Activated naive CD4-positive, alpha-beta T cell treated with anti-CD3 and anti-CD28 coated beads, Interleukin-2, amount 50 U/mL, for 72 hours (primary cell): ENCODE data around the gene CABP4. TPM values are rescaled to one million over a fixed set of nuclear protein-coding genes. Genes with fewer than 3 reads are reported as not detected.
"Not testable (repeated sequence)": the region's sequence is repeated elsewhere in the genome, so short reads cannot be mapped to it uniquely, and the experiment has no call there.

ENCODE experiments used
- ATAC-seq, 2 donors: fragments of 150-1000 bp; cut with Tn5 transposase; 2 replicates each; pipeline ENCODE4 v1.10.0; 2021; ENCODE audit warnings: mild to moderate bottlenecking in 2 of 2, moderate library complexity in 2 of 2
- DNase-seq, 2 donors: peaks; one replicate each; pipeline ENCODE4 v3.0.0; 2021 to 2022; ENCODE audit warnings: low spot score in 2 of 2
- H3K27ac Mint-ChIP-seq, 2 donors: one replicate each; pipeline ENCODE4 v1.8.0; 2022; ENCODE audit warnings: mild to moderate bottlenecking in 2 of 2, mixed read lengths in 2 of 2
- H3K36me3 Mint-ChIP-seq, 2 donors: one replicate each; pipeline ENCODE4 v1.8.0; 2022; ENCODE audit warnings: mixed read lengths in 2 of 2
- H3K9me3 Mint-ChIP-seq, 2 donors: one replicate each; pipeline ENCODE4 v1.8.0; 2022; ENCODE audit warnings: mixed read lengths in 2 of 2
- total RNA-seq, 2 donors: library from RNA; stranded (reverse); gene quantifications; one replicate each; pipeline ENCODE4 v1.2.3, GENCODE V29; 2022

The CABP4 gene
- total RNA-seq, 2 donors from 2014 or later: 1.7 to 2.8 TPM

DNA sequence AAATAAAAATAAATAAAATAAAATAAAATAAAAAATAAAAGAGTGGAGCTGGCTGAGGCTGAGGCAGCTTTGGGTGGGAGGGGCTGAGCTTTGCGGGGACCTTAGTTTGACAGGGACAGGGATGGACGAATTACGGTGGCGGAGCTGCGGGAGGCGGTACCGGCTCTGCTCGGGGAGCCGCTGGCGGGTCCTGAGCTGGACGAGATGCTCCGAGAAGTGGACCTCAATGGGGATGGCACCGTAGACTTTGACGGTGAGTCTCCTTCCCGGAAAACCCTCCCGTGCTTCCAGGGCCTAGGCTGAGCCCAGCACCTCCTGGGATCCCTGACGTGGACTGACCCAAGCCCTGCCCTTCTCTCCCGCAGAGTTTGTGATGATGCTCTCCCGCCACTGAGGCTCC is 3.1 kb downstream of the CABP4 start:
- Mint-ChIP-seq H3K9me3 (no peaks in the 10 kb centered on the region), H3K27ac (no peak overlapping the region), H3K36me3 (no peaks in the 10 kb centered on the region)
- DNase-seq: no peak
- no peak for ATAC-seq

GRCh38 chr11:67463186-67463585 is 8.0 kb downstream of the CABP4 start:
- H3K36me3 Mint-ChIP-seq: peaks cover 7 to 11% of the 10 kb centered on the region in 2 donors
- no peak overlapping the region for H3K27ac Mint-ChIP-seq
- ATAC-seq (no peak), DNase-seq (no peak)
- no peaks in the 10 kb centered on the region for H3K9me3 Mint-ChIP-seq

- Mint-ChIP-seq H3K27ac (peak overlapping the region; percentile 81 to 97), H3K36me3 (peaks cover 7 to 15% of the 10 kb centered on the region in 2 donors), H3K9me3 (no peaks in the 10 kb centered on the region)
- DNase-seq (peak in 1 of 2 donors; percentile 56), ATAC-seq (no peak)
These were observed 8.7 kb downstream of the CABP4 start for GRCh38 chr11:67463680-67464410.

DNA sequence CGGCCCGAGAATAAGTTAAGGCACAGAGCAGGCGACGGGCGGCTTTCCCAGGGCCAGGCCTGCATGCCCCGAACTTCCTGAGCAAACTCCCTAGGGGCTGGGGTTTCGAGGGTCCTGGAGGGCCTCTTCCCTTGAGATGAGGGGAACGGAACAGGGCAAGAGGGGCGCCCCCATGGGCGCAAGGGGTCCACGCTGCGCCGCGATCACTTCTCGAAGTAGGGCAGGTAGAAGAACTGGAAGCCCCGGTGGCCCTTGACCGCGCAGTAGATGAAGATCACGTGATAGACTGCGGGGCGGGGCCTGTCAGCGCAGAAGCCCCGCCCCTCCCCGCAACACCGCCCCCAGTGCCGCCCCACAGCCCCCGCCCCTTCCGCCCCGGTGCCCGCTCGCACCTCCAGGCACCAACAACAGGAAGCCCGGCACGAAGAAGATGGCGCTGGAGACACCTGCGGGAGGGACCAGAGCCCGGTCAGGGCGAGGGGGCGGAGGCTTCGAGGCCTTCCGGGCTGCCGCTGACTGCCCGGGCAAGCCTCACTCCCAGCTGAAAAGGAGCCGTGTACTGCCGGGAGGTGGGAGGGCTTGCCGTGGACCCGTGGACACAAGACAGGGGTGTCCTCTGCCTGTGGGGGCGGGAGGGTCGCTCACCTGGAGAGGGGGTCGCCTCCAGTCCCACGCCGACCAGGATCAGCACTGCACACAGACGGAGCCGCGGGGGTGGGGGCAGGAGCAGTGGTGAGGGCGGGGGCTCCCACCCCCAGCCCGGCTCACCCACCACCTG is 9.4 kb downstream of the CABP4 start:
- ATAC-seq: peak; percentile 81 to 86
- peak; percentile 91 to 92 for DNase-seq
- H3K36me3 Mint-ChIP-seq: peaks cover 7 to 15% of the 10 kb centered on the region in 2 donors
- H3K9me3 Mint-ChIP-seq: no peaks in the 10 kb centered on the region
- H3K27ac Mint-ChIP-seq: peak overlapping the region; percentile 81 to 97

GRCh38 chr11:67465189-67465510 is 10.0 kb downstream of the CABP4 start:
- DNase-seq (no peak), ATAC-seq (no peak)
- no peaks in the 10 kb centered on the region for H3K9me3 Mint-ChIP-seq
- peaks cover 7 to 15% of the 10 kb centered on the region in 2 donors for H3K36me3 Mint-ChIP-seq
- H3K27ac Mint-ChIP-seq: peak overlapping the region in 1 of 2 donors; percentile 97

- peak overlapping the region in 1 of 2 donors; percentile 97 for H3K27ac Mint-ChIP-seq
These were observed 10.4 kb downstream of the CABP4 start for GRCh38 chr11:67465530-67465929.

GRCh38 chr11:67466367-67466766 is 11.2 kb downstream of the CABP4 start:
- H3K27ac Mint-ChIP-seq: no peak overlapping the region

More at GRCh38 chr11:67465530-67465929, 10.4 kb downstream of the CABP4 start:
- H3K36me3 Mint-ChIP-seq: peaks cover 7 to 15% of the 10 kb centered on the region in 2 donors
- H3K9me3 Mint-ChIP-seq, DNase-seq, ATAC-seq: not testable (repeated sequence)

GRCh38 chr11:67466962-67467771 is 12.0 kb downstream of the CABP4 start:
- peak overlapping the region; percentile 82 to 97 for H3K27ac Mint-ChIP-seq
- ATAC-seq (no peak), DNase-seq (no peak)
- no peaks in the 10 kb centered on the region for H3K9me3 Mint-ChIP-seq
- peaks cover 7 to 15% of the 10 kb centered on the region in 2 donors for H3K36me3 Mint-ChIP-seq

More at GRCh38 chr11:67466367-67466766, 11.2 kb downstream of the CABP4 start:
- ATAC-seq: no peak
- peaks cover 7 to 15% of the 10 kb centered on the region in 2 donors for H3K36me3 Mint-ChIP-seq
- no peak for DNase-seq
- no peaks in the 10 kb centered on the region for H3K9me3 Mint-ChIP-seq

GRCh38 chr11:67468056-67468455 is 12.9 kb downstream of the CABP4 start:
- DNase-seq (no peak), ATAC-seq (no peak)
- H3K9me3 Mint-ChIP-seq: no peaks in the 10 kb centered on the region
- H3K36me3 Mint-ChIP-seq: peaks cover 7 to 15% of the 10 kb centered on the region in 2 donors
- H3K27ac Mint-ChIP-seq: peak overlapping the region; percentile 82 to 97

DNA sequence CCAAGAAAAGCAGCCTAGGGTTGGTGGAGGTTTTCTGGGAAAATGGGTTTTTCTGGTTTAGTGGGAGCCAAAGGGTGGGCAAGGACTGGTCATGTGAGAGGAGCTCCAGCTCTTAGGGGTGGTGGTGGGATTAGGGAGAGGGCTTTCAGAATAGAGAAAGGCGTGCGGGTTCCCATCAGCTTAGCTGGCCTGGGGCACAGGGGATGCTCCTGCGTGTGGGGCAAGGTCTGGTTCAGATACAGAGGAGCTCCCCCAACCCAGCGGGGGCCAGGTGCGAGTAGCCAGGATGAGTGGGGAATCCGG is 13.3 kb downstream of the CABP4 start:
- ATAC-seq (peak in 1 of 2 donors; percentile 1), DNase-seq (no peak)
- Mint-ChIP-seq H3K27ac (peak overlapping the region; percentile 82 to 97), H3K36me3 (peaks cover 7 to 15% of the 10 kb centered on the region in 2 donors), H3K9me3 (no peaks in the 10 kb centered on the region)

- peak within 1 kb of the TSS; percentile 82 to 97 for H3K27ac Mint-ChIP-seq
- H3K36me3 Mint-ChIP-seq: peaks cover 7 to 15% of the 10 kb centered on the region in 2 donors
- DNase-seq (peak; percentile 90 to 92), ATAC-seq (peak; percentile 82 to 84)
- H3K9me3 Mint-ChIP-seq: no peaks in the 10 kb centered on the region
These were observed 13.8 kb downstream of the CABP4 start, which contains the start of gene TMEM134 for GRCh38 chr11:67468759-67469507. Gene TMEM134, minus strand, starts transcription at chr11:67469251. Its CDS starts 59 bp downstream, at chr11:67469192.

DNA sequence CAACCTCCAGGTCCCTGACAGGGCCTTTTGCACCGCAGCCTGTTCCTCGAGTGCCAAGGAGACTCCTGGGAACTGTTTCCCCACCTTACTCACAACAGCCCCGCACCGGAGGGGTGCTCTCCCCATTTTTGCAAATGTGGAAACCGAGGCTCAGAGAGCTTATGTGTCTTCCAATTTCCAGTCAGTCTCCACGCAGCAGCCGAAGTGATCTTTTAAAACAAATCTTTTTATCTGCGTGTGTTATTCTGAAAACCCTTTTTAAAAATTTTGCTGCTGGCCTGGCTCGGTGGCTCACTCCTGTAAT is 14.3 kb downstream of the CABP4 start:
- DNase-seq (no peak), ATAC-seq (no peak)
- H3K27ac Mint-ChIP-seq: peak overlapping the region; percentile 82 to 93
- H3K9me3 Mint-ChIP-seq: no peaks in the 10 kb centered on the region
- H3K36me3 Mint-ChIP-seq: peaks cover 7 to 15% of the 10 kb centered on the region in 2 donors

- peaks cover 2 to 8% of the 10 kb centered on the region in 2 donors for H3K36me3 Mint-ChIP-seq
- no peaks in the 10 kb centered on the region for H3K9me3 Mint-ChIP-seq
- no peak for DNase-seq
- ATAC-seq: no peak
- H3K27ac Mint-ChIP-seq: peak overlapping the region; percentile 16 to 82
These were observed 15.3 kb downstream of the CABP4 start for GRCh38 chr11:67470337-67471002.

DNA sequence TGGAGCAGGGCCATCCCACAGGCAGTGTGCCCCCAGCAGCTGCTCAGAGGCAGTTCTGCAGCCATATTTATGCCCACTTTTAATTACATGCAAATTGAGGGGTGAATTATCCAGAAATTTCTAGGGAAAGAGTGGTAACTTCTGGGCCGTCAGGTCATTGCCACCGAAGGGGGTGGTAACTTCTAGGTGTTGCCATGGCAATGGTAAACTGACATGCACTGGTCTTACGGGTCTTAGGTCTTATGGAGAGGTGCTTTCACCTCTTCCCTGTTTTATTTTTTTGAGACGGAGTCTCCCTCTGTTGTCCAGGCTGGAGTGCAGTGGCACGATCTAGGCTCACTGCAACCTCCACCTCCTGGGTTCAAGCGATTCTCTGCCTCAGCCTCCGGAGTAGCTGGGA is 17.7 kb downstream of the CABP4 start:
- H3K36me3 Mint-ChIP-seq: peaks cover 0 to 6% of the 10 kb centered on the region in 2 donors
- no peak overlapping the region for H3K27ac Mint-ChIP-seq
- DNase-seq (no peak), ATAC-seq (no peak)
- H3K9me3 Mint-ChIP-seq: no peaks in the 10 kb centered on the region

DNA sequence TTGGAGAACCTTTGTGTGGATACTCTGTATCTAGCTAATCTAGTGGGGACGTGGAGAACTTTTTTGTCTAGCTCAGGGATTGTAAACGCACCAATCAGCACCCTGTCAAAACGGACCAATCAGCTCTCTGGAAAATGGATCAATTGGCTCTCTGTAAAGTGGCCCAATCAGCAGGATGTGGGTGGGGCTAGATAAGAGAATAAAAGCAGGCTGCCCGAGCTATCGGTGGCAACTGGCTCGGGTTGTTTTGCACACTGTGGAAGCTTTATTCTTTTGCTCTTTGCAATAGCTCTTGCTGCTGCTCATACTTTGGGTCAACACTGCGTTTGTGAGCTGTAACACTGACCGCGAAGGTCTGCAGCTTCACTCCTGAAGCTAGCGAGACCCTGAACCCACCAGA is 21.5 kb downstream of the CABP4 start:
- not testable (repeated sequence) for H3K36me3 Mint-ChIP-seq, H3K27ac Mint-ChIP-seq, H3K9me3 Mint-ChIP-seq, ATAC-seq, DNase-seq
